SIG-M5 treated with dmso at 0.1 percent for 504 hours (cell line): ENCODE data around the gene MAGI2.

Source experiments
- DNase-seq: peaks from one replicate; lab custom pipeline; 2025; ENCODE audit not compliant: unreplicated experiment; lab: John Stamatoyannopoulos, UW

MAGI2 gene

GRCh38 chr7:78389022-78389421, 1064.4 kb downstream of the MAGI2 start:
- no peak for DNase-seq

- DNase-seq = no peak
These were observed 1066.9 kb downstream of the MAGI2 start for GRCh38 chr7:78386520-78386919.

GRCh38 chr7:78383096-78383880, 1070.2 kb downstream of the MAGI2 start:
- DNase-seq = no peak

- DNase-seq = no peak
These were observed 1074.3 kb downstream of the MAGI2 start for GRCh38 chr7:78379148-78379547.

- no peak for DNase-seq
These were observed 1075.9 kb downstream of the MAGI2 start for GRCh38 chr7:78377532-78377931.

- DNase-seq = no peak
These were observed 1082.5 kb downstream of the MAGI2 start for GRCh38 chr7:78370936-78371335.

GRCh38 chr7:78368771-78369170, 1084.7 kb downstream of the MAGI2 start:
- DNase-seq = no peak

GRCh38 chr7:78367280-78367773, 1086.1 kb downstream of the MAGI2 start:
- DNase-seq = no peak

GRCh38 chr7:78363866-78364265, 1089.6 kb downstream of the MAGI2 start:
- no peak for DNase-seq

GRCh38 chr7:78359836-78360235, 1093.6 kb downstream of the MAGI2 start:
- no peak for DNase-seq

GRCh38 chr7:78357709-78358108, 1095.8 kb downstream of the MAGI2 start:
- no peak for DNase-seq

- no peak for DNase-seq
These were observed 1097.6 kb downstream of the MAGI2 start for GRCh38 chr7:78355834-78356233.

GRCh38 chr7:78350926-78351325, 1102.5 kb downstream of the MAGI2 start:
- no peak for DNase-seq

- no peak for DNase-seq
These were observed 1103.1 kb downstream of the MAGI2 start for GRCh38 chr7:78350391-78350790.

- no peak for DNase-seq
These were observed 1106.6 kb downstream of the MAGI2 start for GRCh38 chr7:78346827-78347226.

GRCh38 chr7:78345979-78346378, 1107.5 kb downstream of the MAGI2 start:
- DNase-seq = no peak

- DNase-seq = no peak
These were observed 1108.1 kb downstream of the MAGI2 start for GRCh38 chr7:78345293-78345911.

- no peak for DNase-seq
These were observed 1119.0 kb downstream of the MAGI2 start for GRCh38 chr7:78334426-78334825.

- no peak for DNase-seq
These were observed 1119.7 kb downstream of the MAGI2 start for GRCh38 chr7:78333530-78334425.

GRCh38 chr7:78329001-78329655, 1124.3 kb downstream of the MAGI2 start:
- no peak for DNase-seq

GRCh38 chr7:78327718-78328117, 1125.7 kb downstream of the MAGI2 start:
- no peak for DNase-seq
